H9 (cell line): ENCODE results near the gene TNFAIP3. TPM values are rescaled to one million over a fixed set of nuclear protein-coding genes. Genes with fewer than 3 reads are reported as not detected.

Experiments
- DNase-seq: peaks from one replicate; pipeline ENCODE4 v3.0.0-alpha.2; 2017
- H2AFZ ChIP-seq: one replicate; pipeline ENCODE4 v1.6.1; 2013; ENCODE audit warnings: mild to moderate bottlenecking, low read length, control low read depth, moderate library complexity
- H2AK5ac ChIP-seq: 2 replicates; pipeline ENCODE4 v1.6.1; 2013; ENCODE audit warnings: low read length, control low read depth, mixed read lengths; ENCODE audit not compliant: insufficient read length
- H2BK120ac ChIP-seq: one replicate; pipeline ENCODE4 v1.6.1; 2013; ENCODE audit warnings: low read depth, mild to moderate bottlenecking, low read length, control low read depth, inconsistent platforms; ENCODE audit not compliant: poor library complexity, severe bottlenecking
- H2BK12ac ChIP-seq: 2 replicates; pipeline ENCODE4 v1.6.1; 2013; ENCODE audit warnings: low read length, control low read depth, mixed read lengths, low read depth; ENCODE audit not compliant: insufficient read length
- H2BK15ac ChIP-seq: 2 replicates; pipeline ENCODE4 v1.6.1; 2013; ENCODE audit warnings: low read depth, low read length, control low read depth
- H2BK20ac ChIP-seq: one replicate; pipeline ENCODE4 v1.6.1; 2013; ENCODE audit warnings: low read depth, mild to moderate bottlenecking, low read length, control low read depth, inconsistent platforms; ENCODE audit not compliant: poor library complexity, severe bottlenecking
- H2BK5ac ChIP-seq: 2 replicates; pipeline ENCODE4 v1.6.1; 2013; ENCODE audit warnings: low read length, control low read depth, mixed read lengths; ENCODE audit not compliant: insufficient read length
- H3K14ac ChIP-seq: 2 replicates; pipeline ENCODE4 v1.6.1; 2013; ENCODE audit warnings: low read length, control low read depth; ENCODE audit not compliant: insufficient read depth
- H3K18ac ChIP-seq: 2 replicates; pipeline ENCODE4 v1.6.1; 2013; ENCODE audit warnings: low read depth, mild to moderate bottlenecking, mixed read lengths, low read length, control low read depth; ENCODE audit not compliant: insufficient read length
- H3K23ac ChIP-seq: 2 replicates; pipeline ENCODE4 v1.6.1; 2013; ENCODE audit warnings: low read length, control low read depth, mixed read lengths, low read depth; ENCODE audit not compliant: insufficient read length
- H3K23me2 ChIP-seq: 2 replicates; pipeline ENCODE4 v1.6.1; 2013; ENCODE audit warnings: low read depth, mild to moderate bottlenecking, mixed read lengths, low read length, control low read depth; ENCODE audit not compliant: insufficient read length, poor library complexity, severe bottlenecking
- H3K27ac ChIP-seq: 2 replicates; pipeline ENCODE4 v1.5.1; 2013; ENCODE audit warnings: low read length, control low read depth, mixed read lengths, low read depth; ENCODE audit not compliant: insufficient read length
- H3K27me3 ChIP-seq: 2 replicates; pipeline ENCODE4 v1.6.1; 2013; ENCODE audit warnings: low read length, control low read depth, inconsistent platforms; ENCODE audit not compliant: insufficient read depth
- H3K4ac ChIP-seq: 2 replicates; pipeline ENCODE4 v1.6.1; 2013; ENCODE audit warnings: low read depth, mild to moderate bottlenecking, control low read depth, inconsistent platforms, low read length, moderate library complexity
- H3K4me1 ChIP-seq: 2 replicates; pipeline ENCODE4 v1.6.1; 2013; ENCODE audit warnings: low read length, control low read depth, inconsistent platforms; ENCODE audit not compliant: insufficient read depth
- H3K4me2 ChIP-seq: 2 replicates; pipeline ENCODE4 v1.6.1; 2013; ENCODE audit warnings: low read length, control low read depth, mixed read lengths; ENCODE audit not compliant: insufficient read length, insufficient read depth
- H3K56ac ChIP-seq: 2 replicates; pipeline ENCODE4 v1.6.1; 2013; ENCODE audit warnings: low read depth, mild to moderate bottlenecking, mixed read lengths, low read length, control low read depth; ENCODE audit not compliant: insufficient read length
- H3K79me1 ChIP-seq: 2 replicates; pipeline ENCODE4 v1.6.1; 2013; ENCODE audit warnings: low read depth, mild to moderate bottlenecking, moderate library complexity, low read length, control low read depth, inconsistent platforms; ENCODE audit not compliant: insufficient read depth, poor library complexity, severe bottlenecking
- H3K79me2 ChIP-seq: 2 replicates; pipeline ENCODE4 v1.6.1; 2013; ENCODE audit warnings: low read length, control low read depth, inconsistent platforms; ENCODE audit not compliant: insufficient read depth
- H3K9ac ChIP-seq: 2 replicates; pipeline ENCODE4 v1.6.1; 2013; ENCODE audit warnings: low read length, control low read depth, mixed read lengths; ENCODE audit not compliant: insufficient read length; ENCODE audit errors: extremely low read depth
- H3K9me3 ChIP-seq: one replicate; pipeline ENCODE4 v1.6.1; 2013; ENCODE audit warnings: low read depth, low read length, inconsistent platforms; ENCODE audit not compliant: control insufficient read depth
- H3T11ph ChIP-seq: one replicate; pipeline ENCODE4 v1.6.1; 2013; ENCODE audit warnings: mild to moderate bottlenecking, low read length, control low read depth, inconsistent platforms
- H4K20me1 ChIP-seq: one replicate; pipeline ENCODE4 v1.6.1; 2013; ENCODE audit not compliant: control insufficient read depth, insufficient read length, insufficient read depth
- H4K5ac ChIP-seq: 2 replicates; pipeline ENCODE4 v1.6.1; 2013; ENCODE audit warnings: low read depth, mild to moderate bottlenecking, mixed read lengths, low read length, control low read depth; ENCODE audit not compliant: insufficient read length
- H4K8ac ChIP-seq: replicated peaks from 2 replicates; pipeline ENCODE4 v1.6.1; 2013; ENCODE audit warnings: low read length, control low read depth, mixed read lengths, low read depth; ENCODE audit not compliant: insufficient read length
- H4K91ac ChIP-seq: 2 replicates; pipeline ENCODE4 v1.6.1; 2013; ENCODE audit warnings: low read depth, mild to moderate bottlenecking, moderate library complexity, mixed read lengths, low read length, control low read depth; ENCODE audit not compliant: insufficient read length
- H3K27ac Mint-ChIP-seq, 3 experiments: 2 replicates in 2 of 3; 3 replicates in 1 of 3; pipeline ENCODE4 v1.8.0; 2020 to 2021; ENCODE audit warnings: mixed read lengths in 3 of 3, mild to moderate bottlenecking in 1 of 3, moderate library complexity in 1 of 3
- H3K27me3 Mint-ChIP-seq: 2 replicates; pipeline ENCODE4 v1.8.0; 2021; ENCODE audit warnings: low read depth, mild to moderate bottlenecking, moderate library complexity, mixed read lengths
- H3K36me3 Mint-ChIP-seq, 3 experiments: 2 replicates in 2 of 3; 3 replicates in 1 of 3; pipeline ENCODE4 v1.8.0; 2020 to 2021; ENCODE audit warnings: low read depth in 3 of 3, mixed read lengths in 3 of 3; ENCODE audit not compliant: insufficient read depth in 1 of 3
- H3K4me1 Mint-ChIP-seq, 2 experiments: 2 replicates each; pipeline ENCODE4 v1.8.0; 2020; ENCODE audit warnings: mixed read lengths in 2 of 2
- H3K4me3 Mint-ChIP-seq, 2 experiments: 2 replicates in 1 of 2; 3 replicates in 1 of 2; pipeline ENCODE4 v1.8.0; 2020 to 2021; ENCODE audit warnings: mild to moderate bottlenecking in 2 of 2, mixed read lengths in 2 of 2, moderate library complexity in 1 of 2
- H3K9me3 Mint-ChIP-seq, 2 experiments: 2 replicates in 1 of 2; 3 replicates in 1 of 2; pipeline ENCODE4 v1.8.0; 2020; ENCODE audit warnings: mild to moderate bottlenecking in 2 of 2, mixed read lengths in 2 of 2, moderate library complexity in 1 of 2
- CTCF ChIP-seq: fragments of 200-600 bp; sonication (generic); conservative IDR thresholded peaks from 3 replicates; pipeline ENCODE4 v1.8.0; 2021; ENCODE audit warnings: antibody characterized with exemption, mild to moderate bottlenecking
- WGBS: extraction: QIAGEN DNeasy Blood & Tissue Kit; methylation state at CpG from one replicate; pipeline ENCODE4 v1.1.7; 2013; ENCODE audit warnings: missing lambda C conversion rate, low lambda C conversion rate, mixed read lengths; ENCODE audit not compliant: insufficient read length; ENCODE audit errors: extremely low coverage; 5-methylcytosine and 5-hydroxymethylcytosine counted together
- total RNA-seq: library from RNA; stranded (reverse); gene quantifications from 2 replicates; pipeline ENCODE4 v1.2.1, GENCODE V29; 2021

The TNFAIP3 gene
- total RNA-seq, 1 experiment from 2014 or later: 3.7 TPM

- Mint-ChIP-seq H3K27ac (no peak overlapping the region), H3K4me1 (no peaks in the 10 kb centered on the region), H3K36me3 (no peaks in the 10 kb centered on the region), H3K27me3 (peaks cover 3% of the 10 kb centered on the region), H3K4me3 (no peak overlapping the region), H3K9me3 (no peaks in the 10 kb centered on the region)
- Histone ChIP-seq H4K5ac (no peak overlapping the region), H3K27me3 (no peaks in the 10 kb centered on the region), H2BK20ac (no peak overlapping the region), H4K8ac (no peak overlapping the region), H3K4ac (no peak overlapping the region), H2BK15ac (no peak overlapping the region), H2BK120ac (no peak overlapping the region), H3K23ac (no peak overlapping the region), H4K91ac (no peak overlapping the region), H3K9me3 (no peaks in the 10 kb centered on the region), H3K18ac (no peak overlapping the region), H2BK5ac (no peak overlapping the region), H3K4me1 (no peaks in the 10 kb centered on the region), H3K79me1 (no peaks in the 10 kb centered on the region), H3K4me2 (no peak overlapping the region), H3K9ac (no peak overlapping the region), H3K23me2 (no peaks in the 10 kb centered on the region), H3K56ac (no peak overlapping the region), H3K27ac (no peak overlapping the region), H3K79me2 (no peaks in the 10 kb centered on the region), H3T11ph (no peak overlapping the region), H2AK5ac (no peak overlapping the region), H2BK12ac (no peak overlapping the region), H4K20me1 (no peaks in the 10 kb centered on the region), H2AFZ (no peak overlapping the region), H3K14ac (no peak overlapping the region)
- no peak for DNase-seq
- TF ChIP-seq CTCF: no peak
- no CpG with 5 or more reads among the region's 1 CpG for WGBS
These were observed 46.1 kb upstream of the TNFAIP3 start for GRCh38 chr6:137820952-137821351.
